Raji (cell line): ENCODE data around the gene PSME3IP1.

Experiments used
- POLR2A ChIP-seq: IDR thresholded peaks from 2 replicates; pipeline ENCODE4 v1.6.1; 2011; ENCODE audit warnings: low read depth, low read length, control low read depth; ENCODE audit not compliant: insufficient read depth

The PSME3IP1 gene

GRCh38 chr16:57184113-57184512 is 1.7 kb downstream of the PSME3IP1 start:
- TF ChIP-seq POLR2A, result no peak

GRCh38 chr16:57179215-57179828 is 6.5 kb downstream of the PSME3IP1 start:
- no peak for TF ChIP-seq POLR2A

GRCh38 chr16:57178793-57179212 is 7.0 kb downstream of the PSME3IP1 start:
- TF ChIP-seq POLR2A, result no peak

GRCh38 chr16:57178196-57178595 is 7.6 kb downstream of the PSME3IP1 start:
- no peak for TF ChIP-seq POLR2A

GRCh38 chr16:57175896-57176295 is 9.9 kb downstream of the PSME3IP1 start:
- TF ChIP-seq POLR2A, result no peak

GRCh38 chr16:57172721-57173290 is 13.0 kb downstream of the PSME3IP1 start:
- TF ChIP-seq POLR2A, result no peak

GRCh38 chr16:57169327-57169726 is 16.5 kb downstream of the PSME3IP1 start:
- no peak for TF ChIP-seq POLR2A

- TF ChIP-seq POLR2A, result no peak
Measured at GRCh38 chr16:57167953-57168352, 17.9 kb downstream of the PSME3IP1 start.

- TF ChIP-seq POLR2A, result no peak
Measured at GRCh38 chr16:57167538-57167937, 18.3 kb downstream of the PSME3IP1 start.

GRCh38 chr16:57166951-57167350 is 18.9 kb downstream of the PSME3IP1 start:
- no peak for TF ChIP-seq POLR2A

GRCh38 chr16:57166451-57166850 is 19.4 kb downstream of the PSME3IP1 start:
- no peak for TF ChIP-seq POLR2A

GRCh38 chr16:57165938-57166337 is 19.9 kb downstream of the PSME3IP1 start:
- no peak for TF ChIP-seq POLR2A

GRCh38 chr16:57165483-57165882 is 20.4 kb downstream of the PSME3IP1 start:
- TF ChIP-seq POLR2A, result no peak

GRCh38 chr16:57163842-57164241 is 22.0 kb downstream of the PSME3IP1 start:
- no peak for TF ChIP-seq POLR2A

GRCh38 chr16:57159447-57159846 is 26.4 kb downstream of the PSME3IP1 start:
- TF ChIP-seq POLR2A, result no peak

- no peak for TF ChIP-seq POLR2A
Measured at GRCh38 chr16:57157533-57157932, 28.3 kb downstream of the PSME3IP1 start.

- no peak for TF ChIP-seq POLR2A
Measured at GRCh38 chr16:57156351-57156703, 29.5 kb downstream of the PSME3IP1 start.
